HG03442 (cell line): Measurements from ENCODE around the gene ARHGEF19.
"Not testable (repeated sequence)": the region's sequence is repeated elsewhere in the genome, so short reads cannot be mapped to it uniquely, and the experiment has no call there.

Source experiments
- ATAC-seq: cut with Tn5 transposase; IDR thresholded peaks from one replicate; pipeline ENCODE4 v1.9.1; 2021; ENCODE audit warnings: mild to moderate bottlenecking, moderate library complexity; ENCODE audit not compliant: unreplicated experiment

The ARHGEF19 gene

GRCh38 chr1:16222716-16223115 is 10.3 kb upstream of the ARHGEF19 start:
- ATAC-seq = not testable (repeated sequence)

GRCh38 chr1:16221499-16221898 is 9.0 kb upstream of the ARHGEF19 start:
- no peak for ATAC-seq

- ATAC-seq = no peak
Measured at GRCh38 chr1:16219968-16220500, 7.6 kb upstream of the ARHGEF19 start.

GRCh38 chr1:16218674-16219071 is 6.2 kb upstream of the ARHGEF19 start:
- ATAC-seq = no peak

GRCh38 chr1:16218014-16218673 is 5.7 kb upstream of the ARHGEF19 start:
- no peak for ATAC-seq

GRCh38 chr1:16217061-16217785 is 4.8 kb upstream of the ARHGEF19 start:
- ATAC-seq = peak; percentile 78

- peak; percentile 35 for ATAC-seq
Measured at GRCh38 chr1:16215882-16216753, 3.7 kb upstream of the ARHGEF19 start.

- not testable (repeated sequence) for ATAC-seq
Measured at GRCh38 chr1:16215240-16215639, 2.8 kb upstream of the ARHGEF19 start.

GRCh38 chr1:16213544-16213943 is 1.1 kb upstream of the ARHGEF19 start:
- ATAC-seq = not testable (repeated sequence)

- no peak for ATAC-seq
Measured at GRCh38 chr1:16213013-16213412, 561 bp upstream of the ARHGEF19 start.

GRCh38 chr1:16211824-16212223 is 628 bp downstream of the ARHGEF19 start:
- ATAC-seq = no peak

- no peak for ATAC-seq
Measured at GRCh38 chr1:16210581-16210980, 1.9 kb downstream of the ARHGEF19 start.

- no peak for ATAC-seq
Measured at GRCh38 chr1:16209847-16210407, 2.5 kb downstream of the ARHGEF19 start.

- ATAC-seq = no peak
Measured at GRCh38 chr1:16209132-16209846, 3.2 kb downstream of the ARHGEF19 start.

- ATAC-seq = no peak
Measured at GRCh38 chr1:16208270-16208987, 4.0 kb downstream of the ARHGEF19 start.

GRCh38 chr1:16207318-16208269 is 4.9 kb downstream of the ARHGEF19 start:
- ATAC-seq = no peak

- ATAC-seq = peak; percentile 65
Measured at GRCh38 chr1:16206547-16207317, 5.7 kb downstream of the ARHGEF19 start.
